Smooth muscle cell (in vitro differentiated cells): Measurements from ENCODE around the gene SCAF1. TPM values are rescaled to one million over a fixed set of nuclear protein-coding genes. Genes with fewer than 3 reads are reported as not detected.
A peak's percentile ranks its signal among the peaks of the same experiment; 100 is the strongest.

ENCODE experiments used
- DNase-seq: peaks from one replicate; lab custom pipeline; 2025; ENCODE audit not compliant: unreplicated experiment; lab: John Stamatoyannopoulos, UW
- H2AFZ ChIP-seq: fragments of 200-600 bp; sonication (generic); 2 replicates; pipeline ENCODE4 v1.6.0; 2016; ENCODE audit warnings: antibody characterized with exemption, low read depth, mild to moderate bottlenecking
- H3F3A ChIP-seq: fragments of 200-600 bp; sonication (generic); 2 replicates; pipeline ENCODE4 v1.6.0; 2017; ENCODE audit warnings: antibody characterized with exemption, low read depth
- H3K27ac ChIP-seq: fragments of 200-600 bp; sonication (generic); 2 replicates; pipeline ENCODE4 v1.5.1; 2016; ENCODE audit warnings: low read depth, mild to moderate bottlenecking
- H3K27me3 ChIP-seq: fragments of 200-600 bp; sonication (generic); 2 replicates; pipeline ENCODE4 v1.6.1; 2016; ENCODE audit warnings: low read depth, mild to moderate bottlenecking
- H3K36me3 ChIP-seq: fragments of 200-600 bp; sonication (generic); 2 replicates; pipeline ENCODE4 v1.5.1; 2016; ENCODE audit warnings: low read depth
- H3K4me1 ChIP-seq: fragments of 200-600 bp; sonication (generic); 2 replicates; pipeline ENCODE4 v1.5.1; 2016; ENCODE audit warnings: low read depth
- H3K4me2 ChIP-seq: fragments of 200-600 bp; sonication (generic); 2 replicates; pipeline ENCODE4 v1.6.0; 2016; ENCODE audit warnings: mild to moderate bottlenecking
- H3K4me3 ChIP-seq: fragments of 200-600 bp; sonication (generic); 2 replicates; pipeline ENCODE4 v1.5.1; 2016; ENCODE audit warnings: mild to moderate bottlenecking
- H3K79me2 ChIP-seq: fragments of 200-600 bp; sonication (generic); 2 replicates; pipeline ENCODE4 v1.6.0; 2016; ENCODE audit warnings: low read depth, mild to moderate bottlenecking
- H3K9ac ChIP-seq: fragments of 200-600 bp; sonication (generic); 2 replicates; pipeline ENCODE4 v1.6.0; 2016; ENCODE audit warnings: low read depth
- H3K9me3 ChIP-seq: fragments of 200-600 bp; sonication (generic); replicated peaks from 2 replicates; pipeline ENCODE4 v1.5.1; 2016; ENCODE audit warnings: low read depth
- H4K20me1 ChIP-seq: fragments of 200-600 bp; sonication (generic); 2 replicates; pipeline ENCODE4 v1.6.0; 2016; ENCODE audit warnings: low read depth
- CTCF ChIP-seq: fragments of 200-600 bp; sonication (generic); IDR thresholded peaks from 2 replicates; pipeline ENCODE4 v1.5.1; 2017; ENCODE audit warnings: borderline replicate concordance, mild to moderate bottlenecking, antibody characterized with exemption; ENCODE audit not compliant: insufficient read depth, poor library complexity, severe bottlenecking
- WGBS: methylation state at CpG from one replicate; pipeline ENCODE4 v1.1.7; 2016; ENCODE audit warnings: low lambda C conversion rate; 5-methylcytosine and 5-hydroxymethylcytosine counted together
- polyA plus RNA-seq: library from polyadenylated mRNA; unstranded; fragments of >200 nt; fragmentation: Nextera tagmentation; extraction: Ambion mirVana; gene quantifications from 2 replicates; pipeline ENCODE4 v1.2.1, GENCODE V29; 2016
- total RNA-seq: library from RNA; depleted of rRNA; stranded (reverse); fragments of >200 nt; gene quantifications from 2 replicates; pipeline ENCODE4 v1.2.3, GENCODE V29; 2014

Gene SCAF1
- total and polyA plus RNA-seq, 2 experiments from 2014 or later = 7.9 to 12.1 TPM

- H3F3A ChIP-seq = no peaks in the 10 kb centered on the region
- no peaks in the 10 kb centered on the region for H3K9me3 ChIP-seq
- DNase-seq = peak; percentile 86
- TF ChIP-seq CTCF = no peak
- H3K4me3 ChIP-seq = peak overlapping the region; percentile 80
- H3K27me3 ChIP-seq = no peaks in the 10 kb centered on the region
- H3K79me2 ChIP-seq = peaks cover 14% of the 10 kb centered on the region
- peak overlapping the region; percentile 37 for H3K9ac ChIP-seq
- H3K4me2 ChIP-seq = peak overlapping the region; percentile 88
- H3K27ac ChIP-seq = peak overlapping the region; percentile 67
- H4K20me1 ChIP-seq = peaks cover 25% of the 10 kb centered on the region
- 2% methylated on average over 53 of the region's 53 CpGs for WGBS
- no peak overlapping the region for H2AFZ ChIP-seq
- no peaks in the 10 kb centered on the region for H3K36me3 ChIP-seq
- peaks cover 6% of the 10 kb centered on the region for H3K4me1 ChIP-seq
Measured at GRCh38 chr19:49664171-49665035, 22.4 kb downstream of the SCAF1 start.

- no peak overlapping the region for H2AFZ ChIP-seq
Measured at GRCh38 chr19:49665036-49665350, 23.0 kb downstream of the SCAF1 start.

GRCh38 chr19:49665351-49666119 is 23.5 kb downstream of the SCAF1 start, which contains the start of the genes BCL2L12 and IRF3:
TSS of gene BCL2L12 (plus strand) at chr19:49665933. CDS start at chr19:49666693, 760 bp downstream.
TSS of gene IRF3 (minus strand) at chr19:49665857. CDS start at chr19:49664838, 1,019 bp downstream.
- no peaks in the 10 kb centered on the region for H3K27me3 ChIP-seq
- H3K27ac ChIP-seq = peak within 1 kb of the TSS; percentile 67
- H3K9ac ChIP-seq = peak within 1 kb of the TSS; percentile 84
- no peaks in the 10 kb centered on the region for H3K9me3 ChIP-seq
- H4K20me1 ChIP-seq = peaks cover 18% of the 10 kb centered on the region
- TF ChIP-seq CTCF = no peak
- no peaks in the 10 kb centered on the region for H3K36me3 ChIP-seq
- H3K79me2 ChIP-seq = peaks cover 14% of the 10 kb centered on the region
- no peaks in the 10 kb centered on the region for H3F3A ChIP-seq
- WGBS = under 1% methylated on average over 49 of the region's 50 CpGs
- peak within 1 kb of the TSS; percentile 88 for H3K4me2 ChIP-seq
- H2AFZ ChIP-seq = no peak within 1 kb of the TSS
- DNase-seq = peak; percentile 93
- H3K4me1 ChIP-seq = peaks cover 6% of the 10 kb centered on the region
- peak within 1 kb of the TSS; percentile 80 for H3K4me3 ChIP-seq

More at GRCh38 chr19:49665036-49665350, 23.0 kb downstream of the SCAF1 start:
- Histone ChIP-seq H4K20me1 (peaks cover 23% of the 10 kb centered on the region), H3K36me3 (no peaks in the 10 kb centered on the region), H3K4me3 (peak overlapping the region; percentile 80), H3K27me3 (no peaks in the 10 kb centered on the region), H3F3A (no peaks in the 10 kb centered on the region), H3K9ac (peak overlapping the region; percentile 37), H3K9me3 (no peaks in the 10 kb centered on the region), H3K27ac (peak overlapping the region; percentile 67), H3K4me1 (peaks cover 6% of the 10 kb centered on the region), H3K4me2 (peak overlapping the region; percentile 88), H3K79me2 (peaks cover 14% of the 10 kb centered on the region)
- WGBS = under 1% methylated on average over 7 of the region's 7 CpGs
- no peak for TF ChIP-seq CTCF
- no peak for DNase-seq
